IMR-90 (cell line): ENCODE results near the gene KCNK3. TPM values are rescaled to one million over a fixed set of nuclear protein-coding genes. Genes with fewer than 3 reads are reported as not detected.

Experiments used
- ATAC-seq: fragments of 200-7000 bp; cut with Tn5 transposase; 2 replicates; pipeline ENCODE4 v1.9.1; 2020; ENCODE audit warnings: low read depth, mild to moderate bottlenecking, moderate library complexity
- BruUV-seq: library from RNA; stranded (reverse); fragments of 400-500 nt; replicated peaks from 2 replicates; lab custom pipeline; 2021; lab: Mats Ljungman, UMichigan
- CTCF ChIA-PET: fragments of 300-600 bp; formaldehyde crosslinking; extraction: SDS; loops from one replicate; lab custom pipeline; 2021; ENCODE audit warnings: antibody characterized with exemption; lab: Yijun Ruan, JAX
- POLR2A ChIA-PET: fragments of 300-600 bp; sonication (Branson Sonifier 250); formaldehyde crosslinking; loops from one replicate; lab custom pipeline; 2022; ENCODE audit warnings: antibody characterized with exemption; ENCODE audit not compliant: unreplicated experiment; lab: Charles Lee
- DNase-seq: peaks from one replicate; pipeline ENCODE4 v3.0.0; 2013
- H2AFZ ChIP-seq: replicated peaks from 2 replicates; pipeline ENCODE3; 2013; ENCODE audit warnings: low read length, mild to moderate bottlenecking; ENCODE audit not compliant: poor library complexity
- H2AK5ac ChIP-seq: 2 replicates; pipeline ENCODE4 v1.6.1; 2013; ENCODE audit warnings: low read depth, low read length, inconsistent platforms
- H2AK9ac ChIP-seq: replicated peaks from 2 replicates; pipeline ENCODE3; 2013; ENCODE audit warnings: mild to moderate bottlenecking, low read depth, low read length, moderate library complexity; ENCODE audit not compliant: poor library complexity
- H2BK120ac ChIP-seq: 2 replicates; pipeline ENCODE4 v1.6.1; 2013; ENCODE audit warnings: low read depth, low read length, inconsistent platforms
- H2BK15ac ChIP-seq: 3 replicates; pipeline ENCODE4 v1.6.1; 2013; ENCODE audit warnings: low read depth, low read length, inconsistent platforms
- H2BK20ac ChIP-seq: 2 replicates; pipeline ENCODE4 v1.6.1; 2013; ENCODE audit warnings: low read depth, mild to moderate bottlenecking, inconsistent platforms, low read length, moderate library complexity
- H2BK5ac ChIP-seq: 2 replicates; pipeline ENCODE4 v1.6.1; 2013; ENCODE audit warnings: mild to moderate bottlenecking, low read depth, low read length, inconsistent platforms; ENCODE audit not compliant: poor library complexity, severe bottlenecking
- H3K14ac ChIP-seq: replicated peaks from 2 replicates; pipeline ENCODE4 v1.6.1; 2013; ENCODE audit warnings: low read depth, low read length, inconsistent platforms
- H3K18ac ChIP-seq: 2 replicates; pipeline ENCODE4 v1.6.1; 2013; ENCODE audit warnings: low read depth, low read length, control low read depth
- H3K23ac ChIP-seq: 2 replicates; pipeline ENCODE4 v1.6.1; 2013; ENCODE audit warnings: low read depth, low read length, inconsistent platforms
- H3K27ac ChIP-seq: 2 replicates; pipeline ENCODE4 v1.5.1; 2013; ENCODE audit warnings: mild to moderate bottlenecking, control low read depth, low read length; ENCODE audit not compliant: insufficient read depth
- H3K27me3 ChIP-seq: 2 replicates; pipeline ENCODE4 v1.6.1; 2013; ENCODE audit warnings: low read length; ENCODE audit not compliant: control insufficient read depth, insufficient read depth
- H3K36me3 ChIP-seq: 2 replicates; pipeline ENCODE4 v1.6.1; 2013; ENCODE audit warnings: low read length, mixed read lengths; ENCODE audit not compliant: control insufficient read depth, insufficient read depth
- H3K4ac ChIP-seq: 2 replicates; pipeline ENCODE4 v1.6.1; 2013; ENCODE audit warnings: low read depth, low read length, inconsistent platforms
- H3K4me1 ChIP-seq: 2 replicates; pipeline ENCODE4 v1.6.1; 2013; ENCODE audit warnings: low read length, mixed read lengths; ENCODE audit not compliant: control insufficient read depth, insufficient read depth
- H3K4me2 ChIP-seq: 2 replicates; pipeline ENCODE4 v1.6.1; 2013; ENCODE audit warnings: low read depth, mild to moderate bottlenecking, control low read depth, low read length, moderate library complexity
- H3K4me3 ChIP-seq: 2 replicates; pipeline ENCODE4 v1.5.1; 2013; ENCODE audit warnings: low read depth, mild to moderate bottlenecking, control low read depth, low read length, moderate library complexity; ENCODE audit not compliant: insufficient read depth
- H3K56ac ChIP-seq: 2 replicates; pipeline ENCODE4 v1.6.1; 2013; ENCODE audit warnings: low read length, inconsistent platforms; ENCODE audit not compliant: insufficient read depth; ENCODE audit errors: extremely low read depth
- H3K79me1 ChIP-seq, 2 experiments: 2 replicates each; pipeline ENCODE4 v1.6.1; 2013; ENCODE audit warnings: low read length in 2 of 2, inconsistent platforms in 1 of 2, low read depth in 1 of 2
- H3K9ac ChIP-seq: 2 replicates; pipeline ENCODE4 v1.6.1; 2013; ENCODE audit warnings: low read depth, low read length, control low read depth
- H3K9me1 ChIP-seq: 2 replicates; pipeline ENCODE4 v1.6.1; 2013; ENCODE audit warnings: low read length, inconsistent platforms; ENCODE audit not compliant: insufficient read depth
- H3K9me3 ChIP-seq: 2 replicates; pipeline ENCODE4 v1.6.1; 2013; ENCODE audit warnings: low read length; ENCODE audit not compliant: control insufficient read depth, insufficient read depth
- H4K20me1 ChIP-seq: 2 replicates; pipeline ENCODE4 v1.6.1; 2013; ENCODE audit warnings: low read length, inconsistent platforms; ENCODE audit not compliant: insufficient read depth
- H4K5ac ChIP-seq: 2 replicates; pipeline ENCODE4 v1.6.1; 2013; ENCODE audit warnings: mild to moderate bottlenecking, low read depth, low read length, control low read depth
- H4K8ac ChIP-seq, 2 experiments: 2 replicates each; pipeline ENCODE4 v1.6.1; 2013; ENCODE audit warnings: low read depth in 2 of 2, low read length in 2 of 2, control low read depth in 1 of 2, inconsistent platforms in 1 of 2
- H4K91ac ChIP-seq: 2 replicates; pipeline ENCODE4 v1.6.1; 2013; ENCODE audit warnings: low read depth, low read length, inconsistent platforms; ENCODE audit not compliant: insufficient read depth
- BHLHE40 ChIP-seq: fragments of 150-350 bp; IDR thresholded peaks from 2 replicates; pipeline ENCODE4 v1.6.1; 2016; ENCODE audit warnings: mild to moderate bottlenecking, low read depth, low read length
- CEBPB ChIP-seq: IDR thresholded peaks from 2 replicates; pipeline ENCODE4 v1.6.1; 2012; ENCODE audit warnings: low read depth, low read length, improper control_type of control experiment
- CHD1 ChIP-seq: IDR thresholded peaks from 2 replicates; pipeline ENCODE4 v1.6.1; 2012; ENCODE audit warnings: low read depth, low read length, improper control_type of control experiment
- ELK1 ChIP-seq: fragments of 150-350 bp; IDR thresholded peaks from 2 replicates; pipeline ENCODE4 v1.6.1; 2016; ENCODE audit warnings: low read depth, mild to moderate bottlenecking, low read length, moderate library complexity, borderline replicate concordance
- FOS ChIP-seq: fragments of 150-350 bp; IDR thresholded peaks from 2 replicates; pipeline ENCODE4 v1.6.1; 2016; ENCODE audit warnings: low read depth, low read length
- MAFK ChIP-seq: IDR thresholded peaks from 2 replicates; pipeline ENCODE4 v1.6.1; 2012; ENCODE audit warnings: low read depth, low read length, improper control_type of control experiment
- MAZ ChIP-seq: IDR thresholded peaks from 2 replicates; pipeline ENCODE4 v1.6.1; 2012; ENCODE audit warnings: low read depth, mild to moderate bottlenecking, low read length, improper control_type of control experiment, moderate library complexity, borderline replicate concordance
- MXI1 ChIP-seq: IDR thresholded peaks from 2 replicates; pipeline ENCODE4 v1.6.1; 2012; ENCODE audit warnings: low read depth, mild to moderate bottlenecking, low read length, moderate library complexity, borderline replicate concordance
- NFE2L2 ChIP-seq: fragments of 150-350 bp; IDR thresholded peaks from 2 replicates; pipeline ENCODE4 v1.6.1; 2016; ENCODE audit warnings: low read depth, mild to moderate bottlenecking, low read length
- RAD21 ChIP-seq: IDR thresholded peaks from 2 replicates; pipeline ENCODE4 v1.6.1; 2012; ENCODE audit warnings: low read length, improper control_type of control experiment
- RCOR1 ChIP-seq: IDR thresholded peaks from 2 replicates; pipeline ENCODE4 v1.6.1; 2012; ENCODE audit warnings: mild to moderate bottlenecking, low read length, improper control_type of control experiment; ENCODE audit not compliant: insufficient replicate concordance
- RFX5 ChIP-seq: IDR thresholded peaks from 2 replicates; pipeline ENCODE4 v1.8.0; 2012; ENCODE audit warnings: low read depth, mild to moderate bottlenecking, low read length, moderate library complexity
- SMC3 ChIP-seq: fragments of 150-350 bp; IDR thresholded peaks from 2 replicates; pipeline ENCODE4 v1.6.1; 2016; ENCODE audit warnings: low read depth, mild to moderate bottlenecking, antibody characterized with exemption, low read length, moderate library complexity
- WGBS, 2 experiments: methylation state at CpG; one replicate each; pipeline versions ENCODE4 v1.1.5 to v1.1.7; 2013; ENCODE audit warnings: missing lambda C conversion rate in 2 of 2; ENCODE audit not compliant: insufficient read length in 1 of 2; ENCODE audit errors: extremely low coverage in 2 of 2; 5-methylcytosine and 5-hydroxymethylcytosine counted together
- dilution Hi-C: fragments of 300-500 bp; cut with HindIII; formaldehyde crosslinking; loops from one replicate; pipeline ENCODE4 v1.14.3; 2018; ENCODE audit warnings: low sequenced_read_pairs; ENCODE audit not compliant: unreplicated experiment
- in situ Hi-C: fragments of 300-500 bp; cut with MboI; formaldehyde crosslinking; loops from 3 replicates; pipeline ENCODE4 v1.14.3; 2019; ENCODE audit warnings: low sequenced_read_pairs, inconsistent platforms, mixed read lengths
- intact Hi-C: fragments of 100-400 bp; cut with micrococcal nuclease; formaldehyde crosslinking; loops from 2 replicates; pipeline ENCODE4 v1.10.0; 2022
- polyA plus RNA-seq, 3 experiments: library from polyadenylated mRNA; depleted of rRNA; stranded (reverse); fragments of >200 nt; gene quantifications; 2 replicates each; pipeline ENCODE4 v1.2.3, GENCODE V29; 2012; ENCODE audit warnings: low replicate concordance in 1 of 3
- total RNA-seq: library from RNA; depleted of rRNA; stranded (reverse); fragments of >200 nt; gene quantifications from 2 replicates; pipeline ENCODE4 v1.2.3, GENCODE V29; 2012
- TF ChIP-seq, protein P1 (sequence below): fragments of 150-350 bp; IDR thresholded peaks from 2 replicates; pipeline ENCODE4 v1.6.1; 2017; ENCODE audit warnings: mild to moderate bottlenecking, antibody characterized with exemption, low read length, low read depth
- TF ChIP-seq, protein P2 (sequence below): conservative IDR thresholded peaks from 2 replicates; pipeline ENCODE4 v1.5.1; 2012; ENCODE audit warnings: mild to moderate bottlenecking, low read depth, low read length, improper control_type of control experiment

Gene KCNK3
- total and polyA plus RNA-seq, 2 of the 4 experiments (the other 2 are of a cell fraction) = under 0.01 to 0.03 TPM

DNA sequence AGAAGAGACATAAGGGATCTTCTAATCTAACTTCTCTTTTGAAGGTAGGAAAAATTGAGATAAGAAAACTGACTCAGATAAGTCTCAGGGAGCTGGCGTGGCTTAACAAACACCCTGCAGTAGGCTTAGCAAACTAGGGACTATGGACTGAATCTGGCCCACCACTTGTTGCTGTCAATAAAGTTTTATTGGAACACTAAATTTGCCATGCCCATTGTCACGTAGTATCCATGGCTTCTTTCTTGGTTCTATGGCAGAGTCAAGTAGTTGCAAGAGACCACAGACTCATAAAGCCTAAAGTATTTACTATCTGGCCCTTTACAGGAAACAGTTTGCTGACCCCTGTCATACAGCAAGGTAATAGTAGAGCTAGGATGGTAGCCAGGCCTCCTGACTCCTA is 24.2 kb downstream of the KCNK3 start:
- Histone ChIP-seq H2BK20ac (no peak overlapping the region), H3K56ac (no peak overlapping the region), H3K4me2 (no peak overlapping the region), H2AK5ac (no peak overlapping the region), H3K79me1 (no peaks in the 10 kb centered on the region), H3K4me1 (peaks cover 5% of the 10 kb centered on the region), H2BK15ac (no peak overlapping the region), H3K4ac (no peak overlapping the region), H2AFZ (no peak overlapping the region), H3K9ac (no peak overlapping the region), H2BK120ac (no peak overlapping the region), H3K23ac (no peak overlapping the region), H3K9me1 (no peaks in the 10 kb centered on the region), H3K4me3 (no peak overlapping the region), H3K36me3 (no peaks in the 10 kb centered on the region), H4K5ac (no peak overlapping the region), H3K27me3 (peaks cover 14% of the 10 kb centered on the region), H3K9me3 (no peaks in the 10 kb centered on the region), H2BK5ac (no peak overlapping the region), H4K8ac (no peak overlapping the region), H3K14ac (no peak overlapping the region), H4K91ac (no peak overlapping the region), H2AK9ac (no peak overlapping the region), H3K27ac (no peak overlapping the region), H4K20me1 (no peaks in the 10 kb centered on the region), H3K18ac (no peak overlapping the region)
- in situ Hi-C loops = no loop called here
- intact Hi-C loops = loop anchor here (5.0 kb wide), 1 partner anchor 234 kb away; no protein-coding TSS in a partner anchor
- no peak for DNase-seq
- ChIA-PET POLR2A (no interaction called here), CTCF (no interaction called here)
- TF ChIP-seq, protein P1, sequence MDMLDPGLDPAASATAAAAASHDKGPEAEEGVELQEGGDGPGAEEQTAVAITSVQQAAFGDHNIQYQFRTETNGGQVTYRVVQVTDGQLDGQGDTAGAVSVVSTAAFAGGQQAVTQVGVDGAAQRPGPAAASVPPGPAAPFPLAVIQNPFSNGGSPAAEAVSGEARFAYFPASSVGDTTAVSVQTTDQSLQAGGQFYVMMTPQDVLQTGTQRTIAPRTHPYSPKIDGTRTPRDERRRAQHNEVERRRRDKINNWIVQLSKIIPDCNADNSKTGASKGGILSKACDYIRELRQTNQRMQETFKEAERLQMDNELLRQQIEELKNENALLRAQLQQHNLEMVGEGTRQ = no peak
- no peak for TF ChIP-seq MAFK
- TF ChIP-seq RFX5 = no peak
- no peak for TF ChIP-seq BHLHE40
- TF ChIP-seq RAD21 = no peak
- TF ChIP-seq FOS = no peak
- no peak for TF ChIP-seq NFE2L2
- no peak for TF ChIP-seq MXI1
- TF ChIP-seq CHD1 = no peak
- no peak for TF ChIP-seq ELK1
- no peak for TF ChIP-seq CEBPB
- TF ChIP-seq MAZ = no peak
- TF ChIP-seq, protein P2, sequence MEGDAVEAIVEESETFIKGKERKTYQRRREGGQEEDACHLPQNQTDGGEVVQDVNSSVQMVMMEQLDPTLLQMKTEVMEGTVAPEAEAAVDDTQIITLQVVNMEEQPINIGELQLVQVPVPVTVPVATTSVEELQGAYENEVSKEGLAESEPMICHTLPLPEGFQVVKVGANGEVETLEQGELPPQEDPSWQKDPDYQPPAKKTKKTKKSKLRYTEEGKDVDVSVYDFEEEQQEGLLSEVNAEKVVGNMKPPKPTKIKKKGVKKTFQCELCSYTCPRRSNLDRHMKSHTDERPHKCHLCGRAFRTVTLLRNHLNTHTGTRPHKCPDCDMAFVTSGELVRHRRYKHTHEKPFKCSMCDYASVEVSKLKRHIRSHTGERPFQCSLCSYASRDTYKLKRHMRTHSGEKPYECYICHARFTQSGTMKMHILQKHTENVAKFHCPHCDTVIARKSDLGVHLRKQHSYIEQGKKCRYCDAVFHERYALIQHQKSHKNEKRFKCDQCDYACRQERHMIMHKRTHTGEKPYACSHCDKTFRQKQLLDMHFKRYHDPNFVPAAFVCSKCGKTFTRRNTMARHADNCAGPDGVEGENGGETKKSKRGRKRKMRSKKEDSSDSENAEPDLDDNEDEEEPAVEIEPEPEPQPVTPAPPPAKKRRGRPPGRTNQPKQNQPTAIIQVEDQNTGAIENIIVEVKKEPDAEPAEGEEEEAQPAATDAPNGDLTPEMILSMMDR = no peak
- TF ChIP-seq RCOR1 = no peak
- no peak for TF ChIP-seq SMC3
- dilution Hi-C loops = no loop called here
- no peak for ATAC-seq
- no CpG with 5 or more reads among the region's 2 CpGs for WGBS, 2 experiments
- no TSS peak for BruUV-seq
